ENCODE measurements around the gene ARMH1.

ARMH1 gene

GRCh38 chr1:44674113-44675000, at the start of gene ARMH1, which contains the start of gene TMEM53:
ARMH1 (plus strand) TSS chr1:44674714; CDS start chr1:44689698, 14,984 bp downstream.
TMEM53 (minus strand) TSS chr1:44674481; CDS start chr1:44674391, 90 bp downstream.
- no peak for TF ChIP-seq CTCF (IDR thresholded peaks at IDR 0.05)
- Mint-ChIP-seq H3K27me3 (ENCODE audit: low read depth, poor library complexity) (peaks cover 14% of the 10 kb centered on the region), H3K9me3 (no peaks in the 10 kb centered on the region)

GRCh38 chr1:44625348-44625747, 49.2 kb upstream of the ARMH1 start:
- TF ChIP-seq CTCF (IDR thresholded peaks at IDR 0.05): no peak
- H3K9me3 Mint-ChIP-seq: no peaks in the 10 kb centered on the region
- no peaks in the 10 kb centered on the region for H3K27me3 Mint-ChIP-seq (ENCODE audit: low read depth, poor library complexity)
- H3K27ac Mint-ChIP-seq: no peak overlapping the region
- H3K4me3 Mint-ChIP-seq: no peak overlapping the region
- DNase-seq: no peak
- peaks cover 13% of the 10 kb centered on the region for H3K36me3 Mint-ChIP-seq (ENCODE audit: low read depth)
- peaks cover 50% of the 10 kb centered on the region for H3K4me1 Mint-ChIP-seq

More at GRCh38 chr1:44674113-44675000, at the start of gene ARMH1, which contains the start of gene TMEM53:
- Mint-ChIP-seq H3K27ac (peak within 1 kb of the TSS; percentile 87), H3K36me3 (ENCODE audit: low read depth) (peaks cover 9% of the 10 kb centered on the region), H3K4me1 (peaks cover 41% of the 10 kb centered on the region), H3K4me3 (peak within 1 kb of the TSS; percentile 90)
- DNase-seq: peak; percentile 97

- DNase-seq: no peak
- Mint-ChIP-seq H3K4me1 (peaks cover 45% of the 10 kb centered on the region), H3K27ac (no peak overlapping the region), H3K27me3 (ENCODE audit: low read depth, poor library complexity) (peaks cover 3% of the 10 kb centered on the region), H3K9me3 (no peaks in the 10 kb centered on the region), H3K36me3 (ENCODE audit: low read depth) (peaks cover 22% of the 10 kb centered on the region), H3K4me3 (no peak overlapping the region)
- TF ChIP-seq CTCF (IDR thresholded peaks at IDR 0.05): no peak
Measured at GRCh38 chr1:44628962-44629756, 45.4 kb upstream of the ARMH1 start.

GRCh38 chr1:44630116-44630515, 44.4 kb upstream of the ARMH1 start:
- H3K36me3 Mint-ChIP-seq (ENCODE audit: low read depth): peaks cover 32% of the 10 kb centered on the region
- H3K27ac Mint-ChIP-seq: no peak overlapping the region
- H3K9me3 Mint-ChIP-seq: no peaks in the 10 kb centered on the region
- DNase-seq: no peak
- H3K4me1 Mint-ChIP-seq: peaks cover 45% of the 10 kb centered on the region
- peak overlapping the region; percentile 88 for H3K4me3 Mint-ChIP-seq
- H3K27me3 Mint-ChIP-seq (ENCODE audit: low read depth, poor library complexity): peaks cover 3% of the 10 kb centered on the region
- TF ChIP-seq CTCF (IDR thresholded peaks at IDR 0.05): no peak

- Mint-ChIP-seq H3K36me3 (ENCODE audit: low read depth) (peaks cover 44% of the 10 kb centered on the region), H3K27ac (peak overlapping the region; percentile 99), H3K9me3 (no peaks in the 10 kb centered on the region), H3K27me3 (ENCODE audit: low read depth, poor library complexity) (peaks cover 3% of the 10 kb centered on the region), H3K4me1 (peaks cover 52% of the 10 kb centered on the region), H3K4me3 (peak overlapping the region; percentile 88)
- no peak for TF ChIP-seq CTCF (IDR thresholded peaks at IDR 0.05)
- no peak for DNase-seq
Measured at GRCh38 chr1:44631333-44631646, 43.2 kb upstream of the ARMH1 start.

All from nephron progenitor cell (in vitro differentiated cells).